Heart right ventricle (tissue), 16 donors: ENCODE measurements around the gene ARID3B. TPM values are rescaled to one million over a fixed set of nuclear protein-coding genes. Genes with fewer than 3 reads are reported as not detected.
A peak's percentile ranks its signal among the peaks of the same experiment; 100 is the strongest.
"Not testable (repeated sequence)": the region's sequence is repeated elsewhere in the genome, so short reads cannot be mapped to it uniquely, and the experiment has no call there.

Source experiments
- ATAC-seq, 8 donors: fragments of 200-7000 bp; cut with Tn5 transposase; one replicate each; pipeline ENCODE4 v1.9.1; 2020; ENCODE audit warnings: mild to moderate bottlenecking in 8 of 8, moderate library complexity in 8 of 8, moderate number of reproducible peaks in 1 of 8
- DNase-seq, 2 donors: peaks; one replicate each; pipeline ENCODE4 v3.0.0-alpha.2; 2020
- H3K27ac ChIP-seq, 10 donors: fragments of 200-600 bp; sonication (generic) in 2 of 10; one replicate each; pipeline versions ENCODE4 v1.5.0 to v1.8.0; 2020 to 2022; ENCODE audit warnings: mild to moderate bottlenecking in 3 of 10
- H3K27me3 ChIP-seq, 7 donors: fragments of 200-600 bp; one replicate each; pipeline ENCODE4 v1.8.0; 2021 to 2022; ENCODE audit warnings: mild to moderate bottlenecking in 2 of 7
- H3K36me3 ChIP-seq, 9 donors: fragments of 200-600 bp; sonication (generic) in 1 of 9; one replicate each; pipeline versions ENCODE4 v1.5.0 to v1.8.0; 2020 to 2022; ENCODE audit warnings: mild to moderate bottlenecking in 2 of 9
- H3K4me1 ChIP-seq, 9 donors: fragments of 200-600 bp; sonication (generic) in 1 of 9; one replicate each; pipeline versions ENCODE4 v1.5.0 to v1.8.0; 2020 to 2022; ENCODE audit warnings: mild to moderate bottlenecking in 4 of 9
- H3K4me3 ChIP-seq, 10 donors: fragments of 200-600 bp; sonication (generic) in 2 of 10; one replicate each; pipeline versions ENCODE4 v1.5.0 to v1.8.0; 2020 to 2022; ENCODE audit warnings: mild to moderate bottlenecking in 7 of 10, moderate library complexity in 2 of 10
- H3K9me3 ChIP-seq, 11 donors: fragments of 200-600 bp in 10 of 11; sonication (generic) in 2 of 11; one replicate each; pipeline versions ENCODE4 v1.5.0 to v1.8.0; 2013 to 2022; ENCODE audit warnings: mild to moderate bottlenecking in 2 of 11, control low read depth in 1 of 11, moderate library complexity in 1 of 11
- CTCF ChIP-seq, 9 donors: fragments of 200-600 bp; sonication (generic) in 2 of 9; IDR thresholded peaks; one replicate each; pipeline versions ENCODE4 v1.5.0 to v1.8.0; 2021 to 2022; ENCODE audit warnings: antibody characterized with exemption in 9 of 9, mild to moderate bottlenecking in 5 of 9, moderate library complexity in 1 of 9
- WGBS, 2 donors: extraction: QIAGEN DNeasy Blood & Tissue Kit; methylation state at CpG; one replicate each; pipeline ENCODE4 v1.1.7; 2013; ENCODE audit warnings: inconsistent platforms in 1 of 2; 5-methylcytosine and 5-hydroxymethylcytosine counted together
- intact Hi-C, 10 donors: fragments of 100-400 bp; cut with DNase I; formaldehyde crosslinking; loops; one replicate each; pipeline versions ENCODE4 v1.11.1 to v1.14.2; 2022
- polyA plus RNA-seq, 2 donors: library from polyadenylated mRNA; stranded (reverse); fragments of 200-250 nt; gene quantifications; one replicate each; pipeline ENCODE4 v1.2.3, GENCODE V29; 2013
- total RNA-seq, 10 donors: library from RNA; stranded (reverse); fragmentation: NEBNext Ultra II Directional in 3 of 10; extraction: Animal tissue kit (Norgen Biotek cat#: 25700) in 3 of 10; gene quantifications; one replicate each; pipeline versions ENCODE4 v1.2.1 to v1.2.4, GENCODE V29; 2021 to 2023
- donor health status: Arrhythmogenic right ventricular cardiomyopathy.
- donor health status: ischemic (EF 13 %, LVEDD 7.1; RV severe dilation, severe dysfunction).
- donor health status: healthy with polysubstance abuse.
- donor health status: DM: no; HTN: yes; CAD: no.
- donor health status: DM: no; HTN: no; CAD: no.
- donor health status: ischemic (EF 25% LVEDD 6.9; RV normal size, moderate dysfunction).
- donor health status: ischemic (EF 25% LVEDD 5.7; RV mildly dilated, moderate dysfunction).
- donor health status: healthy.
- donor health status: DM: yes; HTN: yes; CAD: no.
- donor health status: Ischemic cardiomyopathy.
- donor health status: ischemic (EF 35%, LVEDD 5.7; RV mildly dilated, moderate dysfunction).
- donor health status: nonischemic (EF 11% LVEDD 7.7; RV severe dilation, severe dysfunction).
- donor health status: DM: yes; HTN: yes; CAD: no.
- donor health status: PGD.
- donor health status: ischemic (EF 29% LVEDD 5.4; RV normal size, mild dysfunction).
- donor health status: nonischemic (EF 23%, LVEDD 6.1; RV moderate dilation, normal function).

Gene ARID3B
- total and polyA plus RNA-seq, 12 donors, result 1.2 to 3.7 (median 2.4) TPM

GRCh38 chr15:74626752-74627692 lies 86.0 kb downstream of the ARID3B start:
- DNase-seq (no peak), ATAC-seq (no peak)
- 84 to 90% methylated on average over 10 of the region's 10 CpGs for WGBS, 2 donors
- TF ChIP-seq CTCF (IDR thresholded peaks at IDR 0.05), result no peak
- H3K4me1 ChIP-seq, result peaks cover 0 to 16% (median 4%) of the 10 kb centered on the region in 9 donors
- no peak overlapping the region for H3K4me3 ChIP-seq
- H3K27ac ChIP-seq, result peak overlapping the region in 1 of 10 donors; percentile 12
- no peaks in the 10 kb centered on the region for H3K27me3 ChIP-seq
- peaks cover 12 to 100% (median 86%) of the 10 kb centered on the region in 9 donors for H3K36me3 ChIP-seq
- no peaks in the 10 kb centered on the region for H3K9me3 ChIP-seq
- intact Hi-C loops, result no loop called here

GRCh38 chr15:74627766-74628165 lies 86.7 kb downstream of the ARID3B start:
- DNase-seq, result no peak
- TF ChIP-seq CTCF (IDR thresholded peaks at IDR 0.05), result no peak
- H3K27me3 ChIP-seq, result no peaks in the 10 kb centered on the region
- peak overlapping the region in 1 of 10 donors; percentile 12 for H3K27ac ChIP-seq
- peaks cover 0 to 16% (median 4%) of the 10 kb centered on the region in 9 donors for H3K4me1 ChIP-seq
- H3K36me3 ChIP-seq, result peaks cover 16 to 100% (median 82%) of the 10 kb centered on the region in 9 donors
- ATAC-seq, result no peak
- intact Hi-C loops, result no loop called here
- H3K4me3 ChIP-seq, result no peak overlapping the region
- H3K9me3 ChIP-seq, result no peaks in the 10 kb centered on the region
- WGBS, 2 donors, result 62 to 70% methylated on average over 5 of the region's 5 CpGs

- no peaks in the 10 kb centered on the region for H3K27me3 ChIP-seq
- DNase-seq (no peak), ATAC-seq (no peak)
- no peaks in the 10 kb centered on the region for H3K9me3 ChIP-seq
- no peak for TF ChIP-seq CTCF (IDR thresholded peaks at IDR 0.05)
- no peak overlapping the region for H3K27ac ChIP-seq
- intact Hi-C loops, result no loop called here
- peaks cover 0 to 16% (median 4%) of the 10 kb centered on the region in 9 donors for H3K4me1 ChIP-seq
- no peak overlapping the region for H3K4me3 ChIP-seq
- H3K36me3 ChIP-seq, result peaks cover 14 to 100% (median 81%) of the 10 kb centered on the region in 9 donors
- 63 to 69% methylated on average over 3 of the region's 3 CpGs for WGBS, 2 donors
These were observed 87.2 kb downstream of the ARID3B start for GRCh38 chr15:74628199-74628598.

GRCh38 chr15:74628949-74629348 lies 87.9 kb downstream of the ARID3B start:
- no peaks in the 10 kb centered on the region for H3K27me3 ChIP-seq
- H3K27ac ChIP-seq, result no peak overlapping the region
- H3K4me1 ChIP-seq, result peaks cover 0 to 16% (median 4%) of the 10 kb centered on the region in 9 donors
- WGBS, 2 donors, result 52 to 58% methylated on average over 5 of the region's 5 CpGs
- no peak for DNase-seq
- no peak overlapping the region for H3K4me3 ChIP-seq
- H3K9me3 ChIP-seq, result no peaks in the 10 kb centered on the region
- intact Hi-C loops, result no loop called here
- no peak for ATAC-seq
- H3K36me3 ChIP-seq, result peaks cover 11 to 100% (median 74%) of the 10 kb centered on the region in 9 donors
- TF ChIP-seq CTCF (IDR thresholded peaks at IDR 0.05), result no peak

GRCh38 chr15:74629696-74630095 lies 88.7 kb downstream of the ARID3B start:
- intact Hi-C loops, result loop anchor here (5.0 to 10.0 kb wide), 5 partner anchors 245 to 325 kb away; partner anchors contain the start of gene RPP25 (in 6 of the 10)
- H3K27me3 ChIP-seq, H3K9me3 ChIP-seq, DNase-seq, ATAC-seq, H3K4me3 ChIP-seq: not testable (repeated sequence)
- H3K36me3 ChIP-seq, result peaks cover 11 to 100% (median 71%) of the 10 kb centered on the region in 9 donors
- peaks cover 0 to 16% (median 4%) of the 10 kb centered on the region in 9 donors for H3K4me1 ChIP-seq
- 75 to 82% methylated on average over 9 of the region's 10 CpGs for whole genome bisulfite sequencing, 2 donors
- peak overlapping the region in 1 of 10 donors; percentile 1 for H3K27ac ChIP-seq
